ENCODE measurements around the gene ZKSCAN7.
"Not testable (repeated sequence)": the region's sequence is repeated elsewhere in the genome, so short reads cannot be mapped to it uniquely, and the experiment has no call there.

ZKSCAN7 gene

GRCh38 chr3:44577354-44577952, 22.5 kb downstream of the ZKSCAN7 start:
- not testable (repeated sequence) for DNase-seq (ENCODE audit: low read depth)

- not testable (repeated sequence) for DNase-seq (ENCODE audit: low read depth)
Measured at GRCh38 chr3:44578316-44578715, 23.3 kb downstream of the ZKSCAN7 start.

DNA sequence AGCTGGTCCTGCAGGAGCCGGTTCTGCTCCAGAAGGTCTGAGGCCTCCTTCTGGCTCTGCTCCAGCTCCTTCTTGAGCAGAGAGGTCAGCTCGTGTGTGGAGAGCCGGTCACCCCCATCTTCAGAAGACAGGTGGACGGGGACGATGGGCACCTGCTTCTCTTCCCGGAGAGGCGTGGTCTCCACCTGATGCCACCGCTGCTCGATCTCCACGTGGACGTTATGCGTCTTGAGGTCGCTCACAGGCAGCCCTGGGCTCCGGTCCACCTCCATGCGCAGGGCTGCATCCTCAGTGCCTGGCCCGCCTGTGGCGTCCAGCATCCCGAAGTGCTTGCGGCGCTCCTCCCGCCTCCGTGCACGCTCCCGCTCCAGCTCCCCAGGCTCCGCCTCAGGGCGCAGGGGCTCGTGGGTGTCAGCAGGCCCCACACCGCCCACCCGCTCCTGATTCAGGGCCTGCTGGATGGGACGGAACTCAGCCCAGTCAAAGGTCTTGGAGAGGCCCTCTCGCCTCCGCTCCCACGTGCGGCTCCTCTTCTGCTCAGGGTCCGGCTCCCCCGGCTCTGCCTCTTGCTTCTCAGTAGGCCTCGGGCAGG, 24.0 kb downstream of the ZKSCAN7 start:
- not testable (repeated sequence) for DNase-seq (ENCODE audit: low read depth)

DNA sequence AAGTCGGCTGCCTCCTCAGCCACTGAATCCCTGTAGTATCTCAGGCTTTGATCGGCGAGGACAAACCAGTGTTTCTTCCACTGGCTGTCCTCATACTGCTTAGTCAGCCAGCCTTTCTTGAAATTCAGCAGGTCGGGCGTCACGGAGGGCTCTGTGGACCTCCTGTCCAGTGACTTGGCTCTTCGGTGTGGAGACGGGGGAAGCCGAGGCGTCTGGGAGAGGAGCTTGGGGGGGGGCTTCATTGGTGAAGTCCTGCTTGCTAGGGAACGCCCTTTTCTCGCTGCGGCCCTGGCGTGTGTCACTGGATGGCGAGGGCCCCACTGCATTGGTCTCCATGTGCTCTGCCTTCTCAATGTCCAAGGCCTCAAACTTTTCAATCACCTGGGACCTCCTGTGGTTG, 24.8 kb downstream of the ZKSCAN7 start:
- not testable (repeated sequence) for DNase-seq (ENCODE audit: low read depth)

DNA sequence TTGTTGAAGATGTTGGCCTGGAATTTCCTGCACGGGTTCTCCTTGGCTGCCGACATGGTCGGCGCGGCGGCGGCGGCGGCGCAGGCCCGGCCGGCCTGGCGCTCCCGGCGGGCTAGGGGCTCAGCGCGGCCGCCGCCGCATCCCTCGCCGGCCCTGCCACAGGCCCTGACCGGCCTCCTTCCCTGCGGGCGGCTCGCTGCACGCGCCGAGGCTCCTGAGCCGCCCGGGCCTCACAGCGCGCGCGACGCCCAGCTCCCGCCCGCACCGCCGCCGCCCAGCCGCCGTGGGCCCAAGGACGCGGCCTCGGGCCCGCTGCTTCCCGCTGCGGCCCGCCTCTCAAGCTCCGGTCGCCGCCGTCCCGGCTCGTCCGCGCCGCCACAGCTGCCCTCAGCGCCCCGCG, 26.0 kb downstream of the ZKSCAN7 start:
- not testable (repeated sequence) for DNase-seq (ENCODE audit: low read depth)

GRCh38 chr3:44584646-44585501, 29.9 kb downstream of the ZKSCAN7 start, which contains the start of gene ZNF660:
Gene ZNF660 (plus strand): TSS chr3:44584964. CDS start chr3:44594194, 9,230 bp downstream.
- DNase-seq (ENCODE audit: low read depth): no peak

- no peak for DNase-seq (ENCODE audit: low read depth)
Measured at GRCh38 chr3:44596621-44597020, 41.6 kb downstream of the ZKSCAN7 start.

DNA sequence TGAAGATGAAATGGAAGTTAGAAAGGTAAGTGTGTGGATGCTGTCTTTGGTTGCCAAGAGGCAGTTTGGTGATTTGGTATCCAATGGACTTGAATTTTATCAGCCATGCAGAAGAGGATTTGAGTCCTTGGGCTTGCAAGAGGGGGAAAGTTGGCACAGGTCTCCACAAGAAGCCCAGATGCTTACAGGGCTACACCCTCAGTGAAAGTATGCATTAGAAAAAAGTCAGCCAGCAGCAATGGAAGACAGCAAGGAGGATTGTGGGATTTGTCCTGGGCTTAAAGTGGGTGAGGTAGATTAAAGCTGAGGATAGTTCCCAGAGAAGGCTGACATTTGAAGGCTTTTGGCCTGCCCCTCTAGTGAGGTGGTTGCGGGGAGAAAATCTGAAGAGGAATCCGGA, 46.8 kb downstream of the ZKSCAN7 start:
- DNase-seq (ENCODE audit: low read depth): no peak

DNA sequence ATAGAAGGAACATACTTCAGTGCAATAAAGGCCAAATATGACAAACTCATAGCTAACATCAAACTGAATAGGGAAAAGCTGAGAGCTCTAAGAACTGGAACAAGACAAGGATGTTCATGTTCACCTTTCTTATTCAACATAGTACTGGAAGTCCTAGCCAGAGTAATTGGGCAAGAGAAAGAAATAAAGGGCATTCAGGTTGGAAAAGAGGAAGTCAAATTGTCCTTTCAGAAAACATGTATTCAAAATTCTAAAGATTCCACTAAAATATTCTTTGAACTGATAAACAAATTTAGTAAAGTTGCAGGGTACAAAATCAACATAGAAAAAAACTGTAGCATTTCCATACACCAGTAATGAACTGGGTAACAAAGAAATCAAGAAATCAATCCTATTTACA, 57.7 kb downstream of the ZKSCAN7 start:
- no peak for DNase-seq (ENCODE audit: low read depth)
